K562 (cell line): ENCODE data around the gene RNF223. TPM values are rescaled to one million over a fixed set of nuclear protein-coding genes. Genes with fewer than 3 reads are reported as not detected.

Source experiments
- CEBPB ChIP-seq: fragments of 450-650 bp; IDR thresholded peaks from 2 replicates; pipeline ENCODE4 v1.6.1; 2016; ENCODE audit warnings: missing genetic modification characterization, missing compliant biosample characterization
- CGGBP1 ChIP-seq: fragments of 250-450 bp; sonication (Bioruptor Pico); IDR thresholded peaks from 2 replicates; pipeline ENCODE4 v1.9.0; 2021; ENCODE audit warnings: mild to moderate bottlenecking
- DIDO1 ChIP-seq: fragments of 450-650 bp; IDR thresholded peaks from 2 replicates; pipeline ENCODE4 v1.6.1; 2016; ENCODE audit warnings: low read depth, missing biosample characterization, missing genetic modification characterization
- HDAC8 ChIP-seq: fragments of 450-650 bp; IDR thresholded peaks from 2 replicates; pipeline ENCODE4 v1.6.1; 2016; ENCODE audit warnings: mild to moderate bottlenecking, missing genetic modification characterization, moderate library complexity, missing compliant biosample characterization
- HMG20A ChIP-seq: fragments of 450-650 bp; formaldehyde crosslinking; conservative IDR thresholded peaks from 2 replicates; pipeline ENCODE4 v1.4.0; 2020; ENCODE audit warnings: mild to moderate bottlenecking, mixed read lengths
- HNRNPUL1 ChIP-seq: fragments of 200-400 bp; formaldehyde crosslinking; IDR thresholded peaks from 2 replicates; pipeline ENCODE4 v1.6.1; 2017; ENCODE audit warnings: low read length
- PRPF4 ChIP-seq: fragments of 200-400 bp; formaldehyde crosslinking; IDR thresholded peaks from one replicate; pipeline ENCODE4 v1.6.1; 2017; ENCODE audit warnings: low read length, low read depth, mild to moderate bottlenecking; ENCODE audit not compliant: insufficient read depth, poor library complexity, severe bottlenecking
- RBM15 ChIP-seq: fragments of 200-400 bp; formaldehyde crosslinking; IDR thresholded peaks from 2 replicates; pipeline ENCODE4 v1.6.1; 2018; ENCODE audit warnings: mild to moderate bottlenecking, low read length, moderate library complexity; ENCODE audit not compliant: insufficient read depth
- SAP30 ChIP-seq: fragments of 200-600 bp; sonication (generic); IDR thresholded peaks from 2 replicates; pipeline ENCODE4 v1.6.1; 2012; ENCODE audit warnings: borderline replicate concordance, low read depth, mild to moderate bottlenecking, moderate library complexity, low read length, control low read depth, inconsistent platforms; ENCODE audit not compliant: insufficient read depth, poor library complexity, severe bottlenecking
- SMAD2 ChIP-seq: fragments of 150-350 bp; IDR thresholded peaks from 2 replicates; pipeline ENCODE4 v1.6.1; 2014; ENCODE audit warnings: low read depth, mild to moderate bottlenecking, low read length
- SNAPC5 ChIP-seq: fragments of 250-450 bp; sonication (Bioruptor Pico); IDR thresholded peaks from 2 replicates; pipeline ENCODE4 v1.8.0; 2021; ENCODE audit warnings: moderate library complexity, mild to moderate bottlenecking, inconsistent platforms
- TCF7L2 ChIP-seq: fragments of 150-350 bp; IDR thresholded peaks from 2 replicates; pipeline ENCODE4 v1.6.1; 2016; ENCODE audit warnings: low read depth, mild to moderate bottlenecking, low read length, moderate library complexity
- THRAP3 ChIP-seq: fragments of 450-650 bp; IDR thresholded peaks from 2 replicates; pipeline ENCODE4 v1.6.1; 2016; ENCODE audit warnings: mild to moderate bottlenecking, inconsistent platforms, borderline replicate concordance
- THRB ChIP-seq: fragments of 450-650 bp; formaldehyde crosslinking; conservative IDR thresholded peaks from 2 replicates; pipeline ENCODE4 v1.4.0; 2022; ENCODE audit warnings: mild to moderate bottlenecking, missing genetic modification characterization
- VEZF1 ChIP-seq: fragments of 200-800 bp; sonication (Bioruptor generic); IDR thresholded peaks from 2 replicates; pipeline ENCODE4 v1.6.1; 2017; ENCODE audit warnings: missing genetic modification characterization, missing compliant biosample characterization
- ZKSCAN1 ChIP-seq: fragments of 150-350 bp; IDR thresholded peaks from 2 replicates; pipeline ENCODE4 v1.6.1; 2016; ENCODE audit warnings: low read depth, low read length
- ZNF143 ChIP-seq: sonication (generic); formaldehyde crosslinking; IDR thresholded peaks from 2 replicates; pipeline ENCODE4 v1.9.0; 2022; ENCODE audit warnings: mild to moderate bottlenecking, missing genetic modification reagents
- ZNF324 ChIP-seq: fragments of 250-450 bp; sonication (Bioruptor Pico); IDR thresholded peaks from 2 replicates; pipeline ENCODE4 v1.4.0; 2020; ENCODE audit warnings: mild to moderate bottlenecking
- ZNF639 ChIP-seq, 2 experiments: fragments of 200-800 bp in 1 of 2; sonication (Bioruptor generic) in 1 of 2; sonication (generic) in 1 of 2; formaldehyde crosslinking in 1 of 2; IDR thresholded peaks in 1 of 2; conservative IDR thresholded peaks in 1 of 2; 2 replicates each; pipeline versions ENCODE4 v1.5.0 to v1.6.1; 2016 to 2020; ENCODE audit warnings: missing compliant biosample characterization in 1 of 2, missing genetic modification characterization in 1 of 2, missing genetic modification reagents in 1 of 2
- ZZZ3 ChIP-seq: fragments of 450-650 bp; IDR thresholded peaks from 2 replicates; pipeline ENCODE4 v1.6.1; 2016; ENCODE audit warnings: antibody characterized with exemption, mild to moderate bottlenecking, moderate library complexity
- polyA plus RNA-seq, 8 experiments: library from polyadenylated mRNA; depleted of rRNA in 4 of 8; stranded (reverse) in 5 of 8; unstranded in 3 of 8; fragments of >200 nt; fragmentation: Nextera tagmentation in 2 of 8; fragmentation: Illumina TruSeq in 1 of 8; extraction: Ambion mirVana in 2 of 8; extraction: Trizol in 1 of 8; gene quantifications; 2 replicates each; pipeline versions ENCODE4 v1.2.1 to v1.2.3, GENCODE V29; 2011 to 2014; ENCODE audit warnings: inconsistent platforms in 1 of 8, missing spikeins in 1 of 8
- total RNA-seq, 7 experiments: library from RNA; depleted of rRNA in 6 of 7; stranded (reverse); fragments of >200 nt in 6 of 7; fragmentation: Illumina TruSeq in 2 of 7; extraction: Trizol in 2 of 7; gene quantifications; 2 replicates each; pipeline versions ENCODE4 v1.2.1 to v1.2.3, GENCODE V29; 2011 to 2021; ENCODE audit warnings: low replicate concordance in 1 of 7

RNF223 gene
- total and polyA plus RNA-seq, 9 of the 15 experiments (the other 6 are each of a cell fraction or from before 2014, with no cell fraction given) = 0.04 to 0.32 TPM; not detected in 7

- TF ChIP-seq ZZZ3 (no peak), THRB (CRISPR knock-in tag) (no peak), CEBPB (peak; percentile 75; the same call in 1 of the 2 replicates), DIDO1 (tag) (no peak), THRAP3 (no peak), ZNF324 (CRISPR knock-in tag) (no peak), SNAPC5 (no peak), ZNF639 (CRISPR knock-in tag; conservative IDR thresholded peaks at IDR 0.05 in 1 of 2, IDR thresholded peaks at IDR 0.05 in 1 of 2) (no peak), CGGBP1 (CRISPR knock-in tag) (no peak), SMAD2 (no peak), HDAC8 (tag) (no peak), SAP30 (peak; percentile 28), ZNF143 (CRISPR knock-in tag) (0 out of 2 replicates have a peak, but pooled peaks have one; percentile 31), HMG20A (no peak), TCF7L2 (no peak), ZKSCAN1 (no peak), PRPF4 (no peak), VEZF1 (peak; percentile 89), RBM15 (no peak), HNRNPUL1 (no peak)
Measured at GRCh38 chr1:1063945-1064831, 9.9 kb downstream of the RNF223 start (continued).
